HG02610 (cell line): ENCODE measurements around the gene BICC1.
"Not testable (repeated sequence)": the region's sequence is repeated elsewhere in the genome, so short reads cannot be mapped to it uniquely, and the experiment has no call there.

Source experiments
- ATAC-seq: cut with Tn5 transposase; IDR thresholded peaks from one replicate; pipeline ENCODE4 v1.9.1; 2021; ENCODE audit warnings: mild to moderate bottlenecking, moderate library complexity; ENCODE audit not compliant: unreplicated experiment

BICC1 gene

DNA sequence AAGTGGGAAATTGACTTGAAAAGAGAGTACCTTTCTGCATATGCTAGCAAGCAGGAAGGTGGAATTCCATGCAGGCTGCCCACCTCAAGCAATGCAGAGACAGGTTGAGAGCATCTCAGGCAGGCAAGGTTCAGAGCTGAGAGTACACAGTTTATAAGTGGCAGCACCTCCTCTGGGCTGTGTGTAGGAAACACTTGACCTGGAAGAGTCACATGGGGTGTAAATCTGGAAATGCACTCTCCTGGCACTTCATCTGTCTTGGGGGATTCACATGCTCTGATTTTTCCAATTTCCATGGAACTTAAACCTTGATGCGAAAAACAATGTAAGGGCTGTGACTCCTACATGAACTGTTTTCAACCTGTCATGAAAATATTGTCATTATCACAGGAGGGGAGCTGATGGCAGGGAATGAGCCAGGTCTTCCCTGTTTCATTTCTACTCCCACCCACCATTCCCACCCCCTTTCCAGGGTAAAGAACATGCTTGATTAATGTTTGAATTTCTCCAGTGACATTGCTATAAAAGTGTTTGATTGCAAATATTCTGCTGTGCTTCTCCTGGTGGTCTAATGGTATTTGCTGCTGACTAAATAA, 328.3 kb downstream of the BICC1 start:
- ATAC-seq: no peak

DNA sequence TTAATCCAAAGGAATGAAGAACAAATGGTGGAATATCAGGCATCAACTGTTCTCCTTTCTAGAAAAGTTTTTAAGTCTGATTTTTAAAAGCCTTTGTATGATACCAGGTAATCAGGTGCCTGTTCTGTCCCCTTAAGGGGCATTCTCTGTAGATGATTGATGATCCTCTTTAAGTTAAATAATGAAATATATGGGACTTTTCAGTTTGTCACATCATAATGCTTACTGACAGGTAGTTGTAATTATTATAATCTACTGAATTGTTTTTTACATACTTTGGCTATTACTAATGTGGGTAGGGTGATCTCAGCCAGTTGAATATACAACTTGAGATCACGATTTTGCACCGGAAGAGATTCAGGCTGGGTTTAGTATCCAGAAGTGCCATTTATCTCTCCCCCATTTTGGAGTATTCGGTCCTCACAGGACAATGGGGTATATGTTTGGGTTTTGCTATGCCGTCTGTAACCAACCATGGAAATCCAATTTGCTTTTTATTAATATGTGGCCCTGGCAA, 330.2 kb downstream of the BICC1 start:
- no peak for ATAC-seq

DNA sequence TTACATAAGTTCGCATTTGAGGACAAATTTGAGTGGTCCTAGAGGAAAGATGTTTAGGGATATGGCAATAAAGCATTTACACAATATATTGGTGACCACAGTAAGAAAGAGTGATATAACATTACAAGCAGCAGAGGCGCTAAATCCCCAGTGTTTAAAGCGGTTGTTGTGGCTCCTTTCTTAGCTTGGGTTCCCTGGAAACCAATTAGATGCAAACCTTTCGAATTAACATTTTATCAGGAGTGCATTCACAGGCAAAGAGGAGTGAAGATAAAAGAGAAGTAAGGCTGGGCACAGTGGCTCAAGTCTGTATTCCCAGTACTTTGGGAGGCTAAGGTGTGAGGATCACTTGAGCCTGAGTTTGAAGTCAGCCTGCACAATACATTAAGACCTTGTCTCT, 331.1 kb downstream of the BICC1 start:
- ATAC-seq: no peak

DNA sequence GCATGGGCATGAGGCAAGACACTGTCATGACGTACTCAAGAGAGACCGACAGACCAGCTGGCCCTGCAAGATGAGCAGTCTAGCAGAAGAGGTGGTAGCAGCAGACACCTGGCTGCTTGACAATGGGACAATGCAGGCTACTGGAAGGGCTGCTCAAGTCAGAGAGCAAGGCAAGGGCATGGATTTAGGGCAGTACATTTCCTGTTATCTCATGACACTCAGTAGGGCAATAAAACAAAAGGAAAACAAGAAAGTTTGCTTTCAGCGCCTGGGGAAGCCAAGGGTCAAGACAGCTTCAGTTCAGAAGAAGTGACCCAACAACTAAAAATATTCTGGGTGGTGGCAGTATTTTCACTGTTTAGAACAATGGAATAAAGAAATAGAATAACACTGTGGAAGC, 332.0 kb downstream of the BICC1 start:
- no peak for ATAC-seq

DNA sequence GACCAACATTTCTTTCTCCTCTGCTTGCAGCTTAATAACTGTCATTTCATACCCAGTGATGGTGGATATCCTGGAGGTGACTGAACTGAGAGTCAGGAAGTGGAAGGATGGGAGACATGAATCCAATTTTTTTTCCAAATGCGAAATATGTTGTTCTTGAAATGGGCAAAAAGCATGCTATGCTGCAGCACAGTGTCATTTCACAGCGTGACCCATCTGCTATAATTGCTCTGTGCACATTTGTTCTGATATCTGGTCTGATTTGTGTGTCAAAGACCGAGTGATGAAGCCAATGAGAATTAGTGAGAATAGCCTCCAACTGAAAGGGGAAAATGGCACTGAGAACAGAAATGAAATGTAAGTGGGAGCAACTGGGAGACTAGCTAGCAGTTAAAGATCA, 334.2 kb downstream of the BICC1 start:
- no peak for ATAC-seq

DNA sequence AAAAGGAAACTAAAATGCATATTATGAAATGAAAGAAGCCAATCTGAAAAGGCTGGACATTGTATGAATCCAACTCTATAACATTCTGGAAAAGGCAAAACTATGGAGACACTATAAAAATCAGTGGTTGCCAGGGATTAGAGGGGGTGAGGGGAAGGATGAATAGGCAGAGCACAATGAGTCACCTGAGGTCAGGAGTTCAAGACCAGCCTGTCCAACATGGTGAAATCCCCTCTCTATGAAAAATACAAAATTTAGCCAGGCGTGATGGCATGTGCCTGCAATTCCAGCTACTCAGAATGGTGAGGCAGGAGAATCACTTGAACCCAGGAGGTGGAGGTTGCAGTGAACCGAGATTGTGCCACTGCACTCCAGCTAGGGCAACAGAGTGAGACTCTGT, 338.9 kb downstream of the BICC1 start:
- no peak for ATAC-seq

DNA sequence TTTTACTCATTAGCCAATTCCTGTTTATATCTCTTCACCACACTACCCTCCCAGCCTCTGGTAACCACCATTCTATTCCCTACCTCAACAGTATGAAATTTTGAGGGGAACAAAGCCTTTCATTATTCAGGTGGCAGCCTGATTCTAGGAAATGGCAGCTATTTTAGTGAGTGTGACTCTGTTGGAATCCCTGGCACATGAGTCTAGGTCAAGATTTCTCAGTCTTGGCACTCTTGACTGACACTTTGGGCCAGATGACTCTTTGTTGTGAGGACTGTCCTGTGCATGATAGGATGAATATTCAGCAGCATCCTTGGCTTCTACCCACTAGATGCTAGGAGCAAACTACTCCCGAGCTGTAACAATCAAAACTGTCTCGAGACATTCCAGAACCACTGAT, 341.0 kb downstream of the BICC1 start:
- no peak for ATAC-seq

DNA sequence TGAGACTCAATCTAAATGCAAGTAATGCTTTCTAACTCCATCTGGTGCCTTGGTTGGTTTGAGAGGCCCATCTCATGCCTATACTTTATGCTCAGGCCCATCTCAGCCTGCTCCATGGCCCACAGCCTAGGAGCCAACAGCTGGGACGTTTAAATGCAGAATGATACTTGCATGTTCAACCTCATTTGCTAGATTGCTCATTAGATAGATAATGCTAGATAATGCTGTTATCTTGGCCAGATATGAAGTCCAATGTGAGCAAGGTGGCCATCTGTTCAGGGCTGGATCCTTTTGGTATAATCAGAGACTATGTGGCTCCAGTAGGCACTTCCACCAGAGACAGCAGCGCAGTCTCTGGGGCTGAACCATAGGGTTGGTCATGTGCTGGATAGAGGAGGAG, 342.1 kb downstream of the BICC1 start:
- no peak for ATAC-seq

DNA sequence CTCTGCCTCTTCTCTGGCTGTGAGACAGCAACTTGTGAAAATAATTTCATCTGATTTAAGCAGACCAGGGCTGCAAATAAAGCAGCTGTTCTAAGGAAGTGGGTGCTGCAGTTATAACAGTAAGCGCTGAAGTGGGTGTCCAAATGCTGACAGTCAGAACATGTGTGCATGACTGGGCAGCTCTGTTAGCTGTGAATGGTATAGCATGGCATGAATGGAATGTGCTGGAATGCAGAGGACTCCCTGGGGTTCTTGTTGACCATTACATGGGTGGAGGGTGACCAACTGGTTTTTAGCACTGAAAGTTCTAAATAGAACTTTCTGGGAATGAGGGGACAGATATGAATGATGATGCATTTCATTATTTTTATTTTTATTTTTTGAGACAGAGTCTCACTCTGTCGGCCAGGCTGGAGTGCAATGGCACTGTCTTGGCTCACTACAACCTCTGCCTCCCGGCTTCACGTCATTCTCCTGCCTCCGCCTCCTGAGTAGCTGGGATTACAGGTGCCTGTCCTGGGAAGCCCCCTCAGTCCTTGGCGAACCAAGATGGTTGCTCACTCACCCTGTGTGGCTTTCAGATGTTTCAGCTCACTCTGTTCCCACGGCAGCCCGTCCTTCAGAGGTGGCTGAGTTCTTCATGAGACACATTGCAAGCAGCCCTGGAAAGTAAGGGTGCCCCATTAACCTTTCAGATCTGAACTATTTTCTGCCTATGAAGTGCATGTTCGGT, 344.0 kb downstream of the BICC1 start:
- ATAC-seq: no peak

DNA sequence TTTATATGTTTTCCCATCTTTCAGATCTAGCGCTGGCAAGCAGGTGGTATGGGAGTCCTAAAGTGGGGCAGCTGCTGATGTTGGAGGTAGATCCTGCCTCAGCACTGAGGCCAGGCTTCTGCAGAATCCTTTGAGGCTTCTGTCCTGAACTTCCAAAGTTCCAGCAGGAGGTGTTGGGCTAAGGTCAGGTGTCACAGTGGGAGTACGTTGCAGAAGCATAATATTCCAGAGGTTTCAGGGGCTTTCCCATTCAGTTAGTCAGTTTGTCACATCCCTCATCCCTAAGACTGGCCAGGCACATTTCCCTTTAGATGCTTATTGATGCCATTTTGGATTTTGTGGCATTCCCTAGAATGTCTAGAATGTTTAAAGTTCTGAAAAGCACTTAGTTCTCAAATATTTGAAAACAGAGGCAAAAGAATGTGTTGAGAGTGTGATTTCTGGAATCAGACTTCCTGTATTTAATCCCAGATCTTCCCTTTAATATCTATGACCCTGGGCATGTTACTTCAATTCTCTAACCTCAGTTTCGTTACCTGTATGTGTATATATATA, 344.7 kb downstream of the BICC1 start:
- no peak for ATAC-seq

DNA sequence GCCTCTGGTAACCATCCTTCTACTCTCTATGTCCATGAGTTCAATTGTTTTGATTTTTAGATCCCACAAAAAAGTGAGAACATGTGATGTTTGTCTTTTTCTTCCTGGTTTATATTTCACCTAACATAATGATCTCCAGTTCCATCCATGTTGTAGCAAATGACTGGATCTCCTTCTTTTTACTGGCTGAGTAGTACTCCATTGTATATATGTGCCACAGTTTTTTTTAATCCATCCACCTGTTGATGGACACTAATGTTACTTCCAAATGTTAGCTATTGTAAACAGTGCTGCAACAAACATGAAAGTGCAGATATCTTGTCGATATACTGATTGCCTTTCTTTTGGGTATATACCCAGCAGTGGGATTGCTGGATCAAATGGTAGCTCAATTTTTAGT, 345.5 kb downstream of the BICC1 start:
- ATAC-seq: not testable (repeated sequence)

DNA sequence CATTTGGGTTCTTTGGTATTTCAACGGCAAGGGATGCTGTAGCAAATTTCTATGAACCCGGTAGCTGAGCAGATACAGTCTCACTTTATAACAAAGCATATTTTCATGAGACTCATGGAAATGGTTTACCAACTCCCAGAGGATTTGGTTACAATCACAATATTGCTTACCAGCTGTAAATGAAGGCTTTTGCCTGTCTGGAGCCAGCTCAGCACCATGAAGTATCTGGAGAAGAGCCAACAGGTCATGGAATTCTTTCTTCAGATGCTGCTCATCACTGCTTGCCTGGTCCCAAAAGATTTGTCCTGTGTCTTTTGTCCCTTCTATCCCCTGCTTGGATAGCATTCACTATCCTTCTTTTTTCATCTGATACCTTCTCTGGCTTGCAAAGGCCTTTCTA, 346.9 kb downstream of the BICC1 start:
- ATAC-seq: no peak

DNA sequence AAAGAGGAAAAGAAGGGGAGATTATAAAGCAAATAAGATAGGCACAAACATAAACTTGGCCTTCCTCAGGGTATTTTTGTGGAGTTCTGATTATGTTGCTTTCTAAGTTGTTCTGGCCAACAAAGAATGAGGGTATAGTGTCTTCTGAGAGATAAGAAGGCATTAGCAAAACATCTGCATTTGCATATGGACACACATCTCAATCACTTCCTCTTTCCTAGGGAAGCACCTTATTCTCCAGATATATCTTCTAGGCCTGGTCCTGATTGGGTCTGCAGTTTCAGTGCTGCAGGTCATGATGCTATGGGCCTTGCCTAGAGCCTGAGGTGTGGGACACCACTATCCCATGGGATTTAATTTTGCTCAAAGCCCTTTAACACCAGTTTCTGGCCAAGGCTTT, 355.0 kb downstream of the BICC1 start:
- ATAC-seq: peak; percentile 72

DNA sequence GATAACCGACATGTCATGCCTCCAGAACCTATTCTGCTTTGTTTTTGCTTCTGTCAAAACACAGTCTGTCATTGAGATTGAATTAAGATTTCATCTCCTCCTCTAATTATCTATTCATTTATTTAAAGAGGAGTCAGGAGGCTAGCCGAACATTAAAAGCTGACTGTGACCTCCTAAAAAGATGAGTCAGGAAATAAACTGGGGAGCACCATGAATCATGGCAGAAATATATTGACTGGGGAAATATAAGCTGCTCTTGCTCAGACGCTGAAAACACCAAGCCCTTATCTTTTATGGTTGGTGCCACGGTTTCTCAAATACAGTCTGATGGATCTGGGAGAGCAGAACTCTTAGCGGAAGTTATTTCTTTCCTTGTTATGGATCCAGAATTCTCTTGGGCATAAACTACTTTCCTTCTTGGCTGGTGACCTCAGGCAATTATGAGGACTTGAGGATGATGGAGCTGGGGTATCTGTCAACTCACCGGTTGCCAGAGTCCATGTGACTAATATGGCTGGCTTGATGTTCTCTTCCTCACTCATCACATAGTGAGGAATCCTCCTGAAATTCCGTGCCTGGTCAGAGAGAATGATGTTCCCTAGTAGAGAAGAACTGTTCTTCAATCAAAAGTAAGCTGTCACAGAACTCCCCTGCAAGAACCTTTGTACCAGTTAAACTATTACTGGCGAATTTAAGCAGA, 356.2 kb downstream of the BICC1 start:
- ATAC-seq: no peak

DNA sequence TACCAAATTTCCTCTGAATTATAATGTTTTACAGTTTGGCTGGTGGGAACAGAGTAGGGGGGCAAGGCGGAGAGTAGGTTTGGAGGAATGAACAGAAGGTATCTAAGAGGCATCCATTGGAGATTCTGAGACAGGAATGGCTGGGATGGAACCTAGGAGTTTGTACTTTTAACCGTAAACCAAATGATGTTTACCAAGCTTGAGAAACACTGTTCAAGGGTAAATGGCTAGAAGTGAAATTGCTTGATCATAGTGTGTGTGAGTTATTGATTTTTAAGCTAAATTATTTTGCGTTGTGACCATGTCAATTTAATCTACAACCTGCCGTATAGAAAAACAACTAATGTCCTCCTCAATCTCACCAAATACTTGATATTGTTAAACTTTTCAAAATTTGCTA, 357.4 kb downstream of the BICC1 start:
- no peak for ATAC-seq

DNA sequence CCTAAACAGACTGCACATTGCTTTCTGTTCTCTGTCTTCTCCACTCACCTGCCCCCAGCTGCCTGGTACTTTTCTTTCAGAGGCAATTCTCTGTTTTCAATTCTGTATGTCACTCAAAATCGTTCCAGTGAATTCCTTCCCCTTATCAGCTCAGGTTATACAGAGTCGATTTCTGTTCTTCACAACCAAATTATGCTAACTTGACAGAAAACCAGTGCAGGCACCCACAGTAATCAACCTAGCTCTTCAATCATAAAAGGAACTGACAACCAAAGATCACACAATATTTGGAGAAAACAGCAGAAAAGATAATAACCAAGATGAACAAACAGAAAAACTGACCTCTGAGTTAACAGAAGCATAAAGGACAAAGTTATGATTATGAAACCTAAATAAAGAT, 360.5 kb downstream of the BICC1 start:
- ATAC-seq: no peak
